Esophagus squamous epithelium (tissue), 4 donors: ENCODE data around the gene CBFA2T2.

Experiments used
- CTCF ChIP-seq, 6 experiments: fragments of 450-650 bp in 4 of 6; fragments of 200-600 bp in 2 of 6; sonication (generic) in 2 of 6; IDR thresholded peaks; one replicate each; pipeline ENCODE4 v1.5.1; 2016 to 2019; ENCODE audit warnings: antibody characterized with exemption in 6 of 6, mild to moderate bottlenecking in 4 of 6, moderate library complexity in 4 of 6
- POLR2A ChIP-seq, 4 donors: fragments of 450-650 bp; IDR thresholded peaks; one replicate each; pipeline ENCODE4 v1.6.1; 2017; ENCODE audit warnings: antibody characterized with exemption in 4 of 4, mild to moderate bottlenecking in 4 of 4, moderate library complexity in 3 of 4

GRCh38 chr20:33622705-33623365 is 132.9 kb downstream of the CBFA2T2 start:
- TF ChIP-seq CTCF (IDR thresholded peaks at IDR 0.05): no peak
- TF ChIP-seq POLR2A (IDR thresholded peaks at IDR 0.05): no peak
